Measurements from ENCODE around the gene ZNF385B.

The ZNF385B gene

GRCh38 chr2:179654806-179655205, 206.6 kb downstream of the ZNF385B start:
- Histone ChIP-seq H3K9ac (ENCODE audit: low read length in 5 of 5) (no peak overlapping the region), H3K4me1 (ENCODE audit: control insufficient read depth in 5 of 5, insufficient read depth in 5 of 5, low read length in 5 of 5) (no peaks in the 10 kb centered on the region), H3K4me3 (ENCODE audit: low read depth in 1 of 5, low read length in 5 of 5) (no peak overlapping the region), H3K27ac (ENCODE audit: low read depth, low read length) (no peak overlapping the region), H3K9me3 (ENCODE audit: control insufficient read depth in 5 of 5, low read length in 5 of 5) (no peaks in the 10 kb centered on the region), H3K27me3 (ENCODE audit: control insufficient read depth in 5 of 5, insufficient read depth in 4 of 5, low read length in 5 of 5) (no peaks in the 10 kb centered on the region), H3K36me3 (ENCODE audit: control insufficient read depth in 5 of 5, insufficient read depth in 5 of 5, low read length in 5 of 5) (no peaks in the 10 kb centered on the region)

GRCh38 chr2:179652296-179652695, 209.1 kb downstream of the ZNF385B start:
- H3K4me3 ChIP-seq (ENCODE audit: low read depth in 1 of 5, low read length in 5 of 5): no peak overlapping the region
- no peaks in the 10 kb centered on the region for H3K4me1 ChIP-seq (ENCODE audit: control insufficient read depth in 5 of 5, insufficient read depth in 5 of 5, low read length in 5 of 5)
- no peak overlapping the region for H3K27ac ChIP-seq (ENCODE audit: low read depth, low read length)
- no peaks in the 10 kb centered on the region for H3K27me3 ChIP-seq (ENCODE audit: control insufficient read depth in 5 of 5, insufficient read depth in 4 of 5, low read length in 5 of 5)
- no peaks in the 10 kb centered on the region for H3K36me3 ChIP-seq (ENCODE audit: control insufficient read depth in 5 of 5, insufficient read depth in 5 of 5, low read length in 5 of 5)
- H3K9me3 ChIP-seq (ENCODE audit: control insufficient read depth in 5 of 5, low read length in 5 of 5): no peaks in the 10 kb centered on the region
- H3K9ac ChIP-seq (ENCODE audit: low read length in 5 of 5): no peak overlapping the region

GRCh38 chr2:179650420-179650819, 211.0 kb downstream of the ZNF385B start:
- Histone ChIP-seq H3K27ac (ENCODE audit: low read depth, low read length) (no peak overlapping the region), H3K36me3 (ENCODE audit: control insufficient read depth in 5 of 5, insufficient read depth in 5 of 5, low read length in 5 of 5) (no peaks in the 10 kb centered on the region), H3K9me3 (ENCODE audit: control insufficient read depth in 5 of 5, low read length in 5 of 5) (no peaks in the 10 kb centered on the region), H3K4me3 (ENCODE audit: low read depth in 1 of 5, low read length in 5 of 5) (no peak overlapping the region), H3K9ac (ENCODE audit: low read length in 5 of 5) (no peak overlapping the region), H3K27me3 (ENCODE audit: control insufficient read depth in 5 of 5, insufficient read depth in 4 of 5, low read length in 5 of 5) (no peaks in the 10 kb centered on the region), H3K4me1 (ENCODE audit: control insufficient read depth in 5 of 5, insufficient read depth in 5 of 5, low read length in 5 of 5) (peaks cover 0 to 6% (median 0%) of the 10 kb centered on the region in 5 donors)

- no peak overlapping the region for H3K4me3 ChIP-seq (ENCODE audit: low read depth in 1 of 5, low read length in 5 of 5)
- peaks cover 0 to 6% (median 0%) of the 10 kb centered on the region in 5 donors for H3K4me1 ChIP-seq (ENCODE audit: control insufficient read depth in 5 of 5, insufficient read depth in 5 of 5, low read length in 5 of 5)
- H3K9me3 ChIP-seq (ENCODE audit: control insufficient read depth in 5 of 5, low read length in 5 of 5): no peaks in the 10 kb centered on the region
- no peak overlapping the region for H3K27ac ChIP-seq (ENCODE audit: low read depth, low read length)
- H3K9ac ChIP-seq (ENCODE audit: low read length in 5 of 5): no peak overlapping the region
- no peaks in the 10 kb centered on the region for H3K27me3 ChIP-seq (ENCODE audit: control insufficient read depth in 5 of 5, insufficient read depth in 4 of 5, low read length in 5 of 5)
- no peaks in the 10 kb centered on the region for H3K36me3 ChIP-seq (ENCODE audit: control insufficient read depth in 5 of 5, insufficient read depth in 5 of 5, low read length in 5 of 5)
Observed at GRCh38 chr2:179646862-179647587, 214.4 kb downstream of the ZNF385B start.

- Histone ChIP-seq H3K4me3 (ENCODE audit: low read depth in 1 of 5, low read length in 5 of 5) (no peak overlapping the region), H3K27ac (ENCODE audit: low read depth, low read length) (no peak overlapping the region)
Observed at GRCh38 chr2:179646173-179646769, 215.1 kb downstream of the ZNF385B start.

GRCh38 chr2:179645047-179645446, 216.4 kb downstream of the ZNF385B start:
- Histone ChIP-seq H3K27ac (ENCODE audit: low read depth, low read length) (no peak overlapping the region), H3K9ac (ENCODE audit: low read length in 5 of 5) (no peak overlapping the region), H3K4me1 (ENCODE audit: control insufficient read depth in 5 of 5, insufficient read depth in 5 of 5, low read length in 5 of 5) (peaks cover 0 to 6% (median 0%) of the 10 kb centered on the region in 5 donors), H3K36me3 (ENCODE audit: control insufficient read depth in 5 of 5, insufficient read depth in 5 of 5, low read length in 5 of 5) (no peaks in the 10 kb centered on the region), H3K9me3 (ENCODE audit: control insufficient read depth in 5 of 5, low read length in 5 of 5) (no peaks in the 10 kb centered on the region), H3K4me3 (ENCODE audit: low read depth in 1 of 5, low read length in 5 of 5) (no peak overlapping the region), H3K27me3 (ENCODE audit: control insufficient read depth in 5 of 5, insufficient read depth in 4 of 5, low read length in 5 of 5) (no peaks in the 10 kb centered on the region)

More at GRCh38 chr2:179646173-179646769, 215.1 kb downstream of the ZNF385B start:
- Histone ChIP-seq H3K9ac (ENCODE audit: low read length in 5 of 5) (no peak overlapping the region), H3K27me3 (ENCODE audit: control insufficient read depth in 5 of 5, insufficient read depth in 4 of 5, low read length in 5 of 5) (no peaks in the 10 kb centered on the region), H3K36me3 (ENCODE audit: control insufficient read depth in 5 of 5, insufficient read depth in 5 of 5, low read length in 5 of 5) (no peaks in the 10 kb centered on the region), H3K9me3 (ENCODE audit: control insufficient read depth in 5 of 5, low read length in 5 of 5) (no peaks in the 10 kb centered on the region), H3K4me1 (ENCODE audit: control insufficient read depth in 5 of 5, insufficient read depth in 5 of 5, low read length in 5 of 5) (peaks cover 0 to 6% (median 0%) of the 10 kb centered on the region in 5 donors)

- no peak overlapping the region for H3K27ac ChIP-seq (ENCODE audit: low read depth, low read length)
- no peaks in the 10 kb centered on the region for H3K27me3 ChIP-seq (ENCODE audit: control insufficient read depth in 5 of 5, insufficient read depth in 4 of 5, low read length in 5 of 5)
- H3K9ac ChIP-seq (ENCODE audit: low read length in 5 of 5): no peak overlapping the region
- H3K36me3 ChIP-seq (ENCODE audit: control insufficient read depth in 5 of 5, insufficient read depth in 5 of 5, low read length in 5 of 5): no peaks in the 10 kb centered on the region
- H3K9me3 ChIP-seq (ENCODE audit: control insufficient read depth in 5 of 5, low read length in 5 of 5): no peaks in the 10 kb centered on the region
- H3K4me3 ChIP-seq (ENCODE audit: low read depth in 1 of 5, low read length in 5 of 5): no peak overlapping the region
- H3K4me1 ChIP-seq (ENCODE audit: control insufficient read depth in 5 of 5, insufficient read depth in 5 of 5, low read length in 5 of 5): peaks cover 0 to 6% (median 0%) of the 10 kb centered on the region in 5 donors
Observed at GRCh38 chr2:179642462-179642861, 218.9 kb downstream of the ZNF385B start.

- Histone ChIP-seq H3K4me1 (ENCODE audit: control insufficient read depth in 5 of 5, insufficient read depth in 5 of 5, low read length in 5 of 5) (no peaks in the 10 kb centered on the region), H3K9ac (ENCODE audit: low read length in 5 of 5) (no peak overlapping the region), H3K36me3 (ENCODE audit: control insufficient read depth in 5 of 5, insufficient read depth in 5 of 5, low read length in 5 of 5) (no peaks in the 10 kb centered on the region), H3K27me3 (ENCODE audit: control insufficient read depth in 5 of 5, insufficient read depth in 4 of 5, low read length in 5 of 5) (no peaks in the 10 kb centered on the region), H3K4me3 (ENCODE audit: low read depth in 1 of 5, low read length in 5 of 5) (no peak overlapping the region), H3K27ac (ENCODE audit: low read depth, low read length) (no peak overlapping the region), H3K9me3 (ENCODE audit: control insufficient read depth in 5 of 5, low read length in 5 of 5) (no peaks in the 10 kb centered on the region)
Observed at GRCh38 chr2:179636995-179637394, 224.4 kb downstream of the ZNF385B start.

- no peaks in the 10 kb centered on the region for H3K36me3 ChIP-seq (ENCODE audit: control insufficient read depth in 5 of 5, insufficient read depth in 5 of 5, low read length in 5 of 5)
- no peak overlapping the region for H3K4me3 ChIP-seq (ENCODE audit: low read depth in 1 of 5, low read length in 5 of 5)
- no peaks in the 10 kb centered on the region for H3K4me1 ChIP-seq (ENCODE audit: control insufficient read depth in 5 of 5, insufficient read depth in 5 of 5, low read length in 5 of 5)
- H3K9ac ChIP-seq (ENCODE audit: low read length in 5 of 5): no peak overlapping the region
- H3K9me3 ChIP-seq (ENCODE audit: control insufficient read depth in 5 of 5, low read length in 5 of 5): no peaks in the 10 kb centered on the region
- H3K27ac ChIP-seq (ENCODE audit: low read depth, low read length): no peak overlapping the region
- H3K27me3 ChIP-seq (ENCODE audit: control insufficient read depth in 5 of 5, insufficient read depth in 4 of 5, low read length in 5 of 5): no peaks in the 10 kb centered on the region
Observed at GRCh38 chr2:179636100-179636980, 225.1 kb downstream of the ZNF385B start.

Data from subcutaneous abdominal adipose tissue (tissue), 5 donors.